DND-41 (cell line): ENCODE data around the gene PTPRG.

Experiments
- ATAC-seq: fragments of 200-7000 bp; cut with Tn5 transposase; 3 replicates; pipeline ENCODE4 v1.9.1; 2021; ENCODE audit warnings: low read depth; ENCODE audit not compliant: insufficient read depth
- DNase-seq: peaks from one replicate; pipeline ENCODE4 v3.0.0-alpha.2; 2020
- H2AFZ ChIP-seq: 2 replicates; pipeline ENCODE4 v1.6.0; 2012; ENCODE audit warnings: low read depth, low read length
- H3K27ac ChIP-seq: 2 replicates; pipeline ENCODE4 v1.5.1; 2012; ENCODE audit warnings: low read length, inconsistent platforms
- H3K27me3 ChIP-seq: fragments of 200-600 bp; sonication (generic); 2 replicates; pipeline ENCODE4 v1.6.0; 2012; ENCODE audit warnings: low read length, mild to moderate bottlenecking, inconsistent platforms; ENCODE audit not compliant: insufficient read depth, poor library complexity
- H3K36me3 ChIP-seq: 2 replicates; pipeline ENCODE4 v1.5.1; 2012; ENCODE audit warnings: low read length, inconsistent platforms; ENCODE audit not compliant: insufficient read depth
- H3K4me1 ChIP-seq: 2 replicates; pipeline ENCODE4 v1.5.1; 2012; ENCODE audit warnings: mild to moderate bottlenecking, low read length; ENCODE audit not compliant: insufficient read depth
- H3K4me2 ChIP-seq: 2 replicates; pipeline ENCODE4 v1.6.0; 2012; ENCODE audit warnings: mild to moderate bottlenecking, moderate library complexity, low read length, inconsistent platforms; ENCODE audit not compliant: insufficient read depth
- H3K4me3 ChIP-seq, 2 experiments: fragments of 200-600 bp in 1 of 2; shearing (Covaris generic) in 1 of 2; 2 replicates each; pipeline ENCODE4 v1.5.1; 2012 to 2016; ENCODE audit warnings: inconsistent platforms in 2 of 2, low read length in 2 of 2, mild to moderate bottlenecking in 2 of 2, low read depth in 1 of 2, moderate library complexity in 1 of 2
- H3K79me2 ChIP-seq: 2 replicates; pipeline ENCODE4 v1.6.0; 2012; ENCODE audit warnings: low read length, inconsistent platforms; ENCODE audit not compliant: insufficient read depth
- H3K9ac ChIP-seq: 2 replicates; pipeline ENCODE4 v1.6.0; 2012; ENCODE audit warnings: low read depth, mild to moderate bottlenecking, inconsistent platforms, low read length, moderate library complexity
- H3K9me3 ChIP-seq: 2 replicates; pipeline ENCODE4 v1.5.1; 2012; ENCODE audit warnings: low read length, moderate library complexity, mild to moderate bottlenecking, inconsistent platforms; ENCODE audit not compliant: insufficient read depth, severe bottlenecking
- H4K20me1 ChIP-seq: 2 replicates; pipeline ENCODE4 v1.6.0; 2012; ENCODE audit warnings: low read length; ENCODE audit not compliant: insufficient read depth
- EZH2 ChIP-seq: IDR thresholded peaks from 3 replicates; pipeline ENCODE4 v1.6.1; 2012; ENCODE audit warnings: borderline replicate concordance, low read depth, mild to moderate bottlenecking, moderate library complexity, low read length, inconsistent platforms; ENCODE audit not compliant: severe bottlenecking
- TF ChIP-seq, protein P1 (sequence below): IDR thresholded peaks from 2 replicates; pipeline ENCODE4 v1.5.1; 2012; ENCODE audit warnings: borderline replicate concordance, low read length, moderate library complexity, mild to moderate bottlenecking; ENCODE audit not compliant: poor library complexity, severe bottlenecking; ENCODE audit errors: extremely low read depth

Gene PTPRG

DNA sequence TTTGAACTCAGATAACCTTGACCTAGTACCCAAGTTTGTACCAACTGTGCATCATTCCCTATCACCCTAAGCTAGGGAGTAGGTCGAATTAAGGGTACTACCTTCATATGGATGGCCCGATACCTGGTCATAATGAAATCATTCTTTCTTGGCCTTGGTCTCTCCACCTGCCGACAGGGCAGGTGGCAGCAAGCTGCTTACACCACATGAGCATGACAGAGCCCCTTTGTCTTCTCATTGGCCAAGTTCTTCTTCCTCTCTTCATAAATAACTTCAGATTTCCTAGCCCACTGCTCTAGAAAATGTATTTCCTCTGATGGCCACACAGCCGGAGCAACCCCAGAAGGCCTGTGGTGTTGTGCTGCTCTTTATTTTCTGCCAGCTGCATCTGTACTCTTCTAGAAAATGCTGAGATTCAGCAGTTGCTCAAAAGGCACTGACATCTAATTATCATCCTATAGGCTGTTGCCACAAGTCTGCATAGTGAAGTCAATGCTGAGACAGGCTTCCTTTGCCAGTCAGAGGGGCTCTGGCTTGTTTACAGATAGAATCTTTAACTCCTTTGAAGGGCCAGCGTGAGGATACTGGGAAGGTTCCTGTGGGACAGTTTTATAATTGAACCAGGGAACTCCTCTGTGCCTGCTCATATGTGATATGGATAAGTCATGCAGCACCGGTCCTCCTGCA, 304.2 kb downstream of the PTPRG start:
- no peak for ATAC-seq
- Histone ChIP-seq H3K9ac (no peak overlapping the region), H3K9me3 (no peaks in the 10 kb centered on the region)

DNA sequence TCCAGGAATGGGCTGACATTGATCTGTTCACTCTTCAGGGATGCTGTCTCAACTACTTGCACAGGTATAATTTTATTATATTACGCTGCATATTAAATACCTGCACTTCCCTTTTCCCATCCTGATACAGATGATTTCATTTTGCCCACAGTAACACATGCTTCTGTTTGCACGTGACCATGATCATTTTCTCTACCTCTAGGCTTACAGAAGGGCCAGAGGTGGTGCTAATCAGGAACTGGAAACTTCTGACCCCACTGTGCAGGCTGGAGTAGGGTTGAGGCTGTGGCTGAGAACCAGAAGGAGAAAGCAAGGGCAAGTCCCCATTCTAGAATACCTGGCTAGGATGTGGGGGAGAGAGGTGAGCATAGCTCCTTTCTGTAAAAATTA, 304.8 kb downstream of the PTPRG start:
- ATAC-seq (no peak), DNase-seq (no peak)
- Histone ChIP-seq H3K4me2 (no peak overlapping the region), H3K4me3 (no peak overlapping the region), H4K20me1 (no peaks in the 10 kb centered on the region), H3K9me3 (no peaks in the 10 kb centered on the region), H3K4me1 (no peaks in the 10 kb centered on the region), H3K27ac (no peak overlapping the region), H3K79me2 (no peaks in the 10 kb centered on the region), H3K9ac (no peak overlapping the region), H3K27me3 (no peaks in the 10 kb centered on the region), H3K36me3 (no peaks in the 10 kb centered on the region), H2AFZ (no peak overlapping the region)
- TF ChIP-seq, protein P1, sequence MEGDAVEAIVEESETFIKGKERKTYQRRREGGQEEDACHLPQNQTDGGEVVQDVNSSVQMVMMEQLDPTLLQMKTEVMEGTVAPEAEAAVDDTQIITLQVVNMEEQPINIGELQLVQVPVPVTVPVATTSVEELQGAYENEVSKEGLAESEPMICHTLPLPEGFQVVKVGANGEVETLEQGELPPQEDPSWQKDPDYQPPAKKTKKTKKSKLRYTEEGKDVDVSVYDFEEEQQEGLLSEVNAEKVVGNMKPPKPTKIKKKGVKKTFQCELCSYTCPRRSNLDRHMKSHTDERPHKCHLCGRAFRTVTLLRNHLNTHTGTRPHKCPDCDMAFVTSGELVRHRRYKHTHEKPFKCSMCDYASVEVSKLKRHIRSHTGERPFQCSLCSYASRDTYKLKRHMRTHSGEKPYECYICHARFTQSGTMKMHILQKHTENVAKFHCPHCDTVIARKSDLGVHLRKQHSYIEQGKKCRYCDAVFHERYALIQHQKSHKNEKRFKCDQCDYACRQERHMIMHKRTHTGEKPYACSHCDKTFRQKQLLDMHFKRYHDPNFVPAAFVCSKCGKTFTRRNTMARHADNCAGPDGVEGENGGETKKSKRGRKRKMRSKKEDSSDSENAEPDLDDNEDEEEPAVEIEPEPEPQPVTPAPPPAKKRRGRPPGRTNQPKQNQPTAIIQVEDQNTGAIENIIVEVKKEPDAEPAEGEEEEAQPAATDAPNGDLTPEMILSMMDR, result no peak
- no peak for TF ChIP-seq EZH2

More for the DNA sequence above, 304.2 kb downstream of the PTPRG start:
- Histone ChIP-seq H2AFZ (no peak overlapping the region), H3K4me1 (no peaks in the 10 kb centered on the region), H3K4me3 (no peak overlapping the region), H3K4me2 (no peak overlapping the region), H3K79me2 (no peaks in the 10 kb centered on the region), H3K27ac (no peak overlapping the region), H4K20me1 (no peaks in the 10 kb centered on the region; the same call in 1 of the 2 replicates), H3K27me3 (no peaks in the 10 kb centered on the region), H3K36me3 (no peaks in the 10 kb centered on the region)
- TF ChIP-seq, protein P1, result no peak
- no peak for TF ChIP-seq EZH2
- DNase-seq, result no peak

DNA sequence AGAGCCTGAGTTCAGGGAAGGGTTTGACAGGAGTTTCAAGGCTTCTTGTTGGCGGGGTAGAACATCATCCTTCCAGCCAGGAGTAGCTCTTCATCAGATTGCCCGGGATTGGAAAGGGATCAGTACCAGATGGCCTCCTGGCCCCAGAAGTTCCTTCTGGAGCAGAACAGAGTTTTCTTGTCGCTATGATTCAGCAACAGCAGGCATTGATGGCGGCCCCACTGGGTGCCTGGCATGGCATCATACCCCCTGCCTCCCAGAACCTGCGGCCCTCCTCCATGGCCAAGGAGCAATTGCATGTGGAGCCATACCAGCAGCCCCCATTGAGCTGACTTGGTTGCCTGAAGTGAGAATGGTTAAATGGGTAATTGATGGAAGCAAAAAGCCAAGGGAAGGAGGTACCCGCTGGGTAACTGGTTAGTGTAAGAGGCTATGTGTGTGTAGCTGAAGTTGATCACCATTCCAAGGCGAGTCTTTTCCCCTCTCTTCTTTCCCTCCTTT, 305.6 kb downstream of the PTPRG start:
- no peaks in the 10 kb centered on the region for H3K36me3 ChIP-seq
- ATAC-seq (no peak), DNase-seq (no peak)
- no peak overlapping the region for H3K9ac ChIP-seq
- H3K4me3 ChIP-seq, result no peak overlapping the region
- no peak overlapping the region for H3K4me2 ChIP-seq
- no peak overlapping the region for H3K27ac ChIP-seq
- H3K79me2 ChIP-seq, result no peaks in the 10 kb centered on the region
- no peak overlapping the region for H2AFZ ChIP-seq
- H4K20me1 ChIP-seq, result no peaks in the 10 kb centered on the region
- no peak for TF ChIP-seq EZH2
- TF ChIP-seq, protein P1, result no peak
- no peaks in the 10 kb centered on the region for H3K27me3 ChIP-seq
- H3K9me3 ChIP-seq, result no peaks in the 10 kb centered on the region
- no peaks in the 10 kb centered on the region for H3K4me1 ChIP-seq
